Measurements from ENCODE around the gene TLR2. TPM values are rescaled to one million over a fixed set of nuclear protein-coding genes. Genes with fewer than 3 reads are reported as not detected.

TLR2 gene
- total RNA-seq, 4 donors from 2014 or later: 8.4 to 13.1 (median 10.1) TPM

DNA sequence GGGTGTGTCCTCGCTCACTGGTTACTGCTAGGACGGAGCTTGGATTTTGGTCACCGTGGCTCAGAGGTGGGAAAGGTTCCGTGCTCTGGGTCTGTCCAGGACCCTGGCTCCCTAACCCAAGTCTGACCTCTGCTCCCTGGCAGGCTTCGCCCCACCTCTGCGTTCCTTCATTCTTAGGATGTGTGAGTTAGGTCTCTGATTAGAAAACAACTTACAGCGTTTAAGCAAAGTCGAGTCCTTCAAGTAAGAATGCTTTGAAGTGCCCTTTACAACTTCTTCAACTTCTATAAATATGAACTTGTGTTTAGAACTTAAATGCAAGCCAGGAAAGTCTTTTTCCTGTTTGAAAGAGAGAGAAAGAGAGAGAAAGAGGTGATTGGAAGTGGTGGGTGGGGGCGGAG, 891 bp downstream of the TLR2 start:
- no peak overlapping the region for H3K27ac ChIP-seq

GRCh38 chr4:153704522-153704921, 20.4 kb downstream of the TLR2 start:
- 83% methylated on average over 7 of the region's 7 CpGs for WGBS
- no peaks in the 10 kb centered on the region for H3K4me1 ChIP-seq
- peaks cover 2% of the 10 kb centered on the region for H3K36me3 ChIP-seq
- TF ChIP-seq EP300 (IDR thresholded peaks at IDR 0.05) (no peak), POLR2AphosphoS5 (IDR thresholded peaks at IDR 0.05) (no peak), POLR2A (IDR thresholded peaks at IDR 0.05) (no peak)
- TF ChIP-seq, protein P1, sequence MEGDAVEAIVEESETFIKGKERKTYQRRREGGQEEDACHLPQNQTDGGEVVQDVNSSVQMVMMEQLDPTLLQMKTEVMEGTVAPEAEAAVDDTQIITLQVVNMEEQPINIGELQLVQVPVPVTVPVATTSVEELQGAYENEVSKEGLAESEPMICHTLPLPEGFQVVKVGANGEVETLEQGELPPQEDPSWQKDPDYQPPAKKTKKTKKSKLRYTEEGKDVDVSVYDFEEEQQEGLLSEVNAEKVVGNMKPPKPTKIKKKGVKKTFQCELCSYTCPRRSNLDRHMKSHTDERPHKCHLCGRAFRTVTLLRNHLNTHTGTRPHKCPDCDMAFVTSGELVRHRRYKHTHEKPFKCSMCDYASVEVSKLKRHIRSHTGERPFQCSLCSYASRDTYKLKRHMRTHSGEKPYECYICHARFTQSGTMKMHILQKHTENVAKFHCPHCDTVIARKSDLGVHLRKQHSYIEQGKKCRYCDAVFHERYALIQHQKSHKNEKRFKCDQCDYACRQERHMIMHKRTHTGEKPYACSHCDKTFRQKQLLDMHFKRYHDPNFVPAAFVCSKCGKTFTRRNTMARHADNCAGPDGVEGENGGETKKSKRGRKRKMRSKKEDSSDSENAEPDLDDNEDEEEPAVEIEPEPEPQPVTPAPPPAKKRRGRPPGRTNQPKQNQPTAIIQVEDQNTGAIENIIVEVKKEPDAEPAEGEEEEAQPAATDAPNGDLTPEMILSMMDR (IDR thresholded peaks at IDR 0.05): no peak
- H3K27ac ChIP-seq: no peak overlapping the region
- no peaks in the 10 kb centered on the region for H3K9me3 ChIP-seq
- no peak overlapping the region for H3K4me3 ChIP-seq
- no peaks in the 10 kb centered on the region for H3K27me3 ChIP-seq
- no peak for DNase-seq (ENCODE audit: low spot score in 2 of 2)

More for the DNA sequence above, 891 bp downstream of the TLR2 start:
- Histone ChIP-seq H3K4me1 (peaks cover 17% of the 10 kb centered on the region), H3K9me3 (peaks cover 6% of the 10 kb centered on the region), H3K4me3 (peak overlapping the region; percentile 66), H3K36me3 (peaks cover 11% of the 10 kb centered on the region), H3K27me3 (no peaks in the 10 kb centered on the region)
- 10% methylated on average over 9 of the region's 9 CpGs for WGBS
- no peak for DNase-seq (ENCODE audit: low spot score in 2 of 2)
- TF ChIP-seq POLR2AphosphoS5 (IDR thresholded peaks at IDR 0.05) (no peak), EP300 (IDR thresholded peaks at IDR 0.05) (no peak), POLR2A (IDR thresholded peaks at IDR 0.05) (no peak)
- TF ChIP-seq, protein P1 (IDR thresholded peaks at IDR 0.05): no peak

DNA sequence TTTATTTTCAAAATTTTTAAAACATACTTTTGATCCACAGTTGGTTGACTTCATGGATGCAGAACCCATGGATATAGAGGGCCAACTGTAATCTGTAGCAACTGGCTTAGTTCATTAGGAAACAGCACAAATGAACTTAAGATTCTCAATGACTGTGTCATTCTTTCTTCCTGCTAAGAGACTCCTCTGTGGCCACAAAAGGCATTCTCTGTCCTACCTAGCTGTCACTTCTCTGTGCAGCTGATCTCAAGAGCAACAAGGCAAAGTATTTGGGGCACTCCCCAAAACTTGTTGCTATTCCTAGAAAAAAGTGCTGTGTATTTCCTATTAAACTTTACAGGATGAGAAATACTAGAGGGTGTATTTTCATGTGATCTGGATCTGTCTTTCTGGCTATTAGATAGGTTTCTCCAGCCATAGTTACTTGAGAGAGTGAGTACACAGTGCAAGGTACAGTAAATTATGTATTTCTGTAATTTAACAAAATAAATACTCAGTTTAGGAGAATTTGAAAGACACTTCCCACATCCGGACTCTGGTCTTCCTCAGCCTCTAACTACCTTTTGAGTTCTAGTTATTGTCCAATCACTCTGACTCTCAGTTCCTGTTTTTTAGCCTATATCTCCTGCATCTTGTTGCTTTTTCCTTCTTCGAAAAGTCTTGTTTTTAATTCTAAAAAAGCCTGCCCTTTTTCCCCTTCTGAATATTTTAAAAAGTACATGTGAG, 21.8 kb downstream of the TLR2 start:
- Histone ChIP-seq H3K27me3 (no peaks in the 10 kb centered on the region), H3K4me1 (no peaks in the 10 kb centered on the region), H3K36me3 (peaks cover 2% of the 10 kb centered on the region), H3K27ac (no peak overlapping the region), H3K4me3 (no peak overlapping the region), H3K9me3 (no peaks in the 10 kb centered on the region)
- 81% methylated on average over 2 of the region's 2 CpGs for WGBS
- TF ChIP-seq POLR2A (IDR thresholded peaks at IDR 0.05) (no peak), EP300 (IDR thresholded peaks at IDR 0.05) (no peak), POLR2AphosphoS5 (IDR thresholded peaks at IDR 0.05) (no peak)
- TF ChIP-seq, protein P1 (IDR thresholded peaks at IDR 0.05): no peak
- no peak for DNase-seq (ENCODE audit: low spot score in 2 of 2)

DNA sequence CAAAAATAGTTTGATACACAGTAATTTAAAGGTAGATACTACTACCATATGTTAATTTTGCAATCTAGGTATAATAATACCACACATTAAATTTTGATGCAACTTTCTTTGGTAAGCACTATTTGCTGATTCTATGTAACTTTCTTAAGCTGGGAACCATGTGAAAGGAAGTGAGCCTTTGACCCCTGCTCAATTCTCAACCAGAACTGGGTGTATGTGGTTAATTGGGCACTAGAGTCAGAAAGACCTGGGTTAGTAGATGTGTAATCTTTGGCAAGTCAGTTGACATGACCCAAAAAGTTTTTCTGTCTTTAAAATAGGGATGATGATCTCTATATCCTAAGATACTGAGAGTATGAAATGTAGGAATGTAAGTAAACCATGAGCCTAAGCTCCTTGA, 22.4 kb downstream of the TLR2 start:
- Histone ChIP-seq H3K9me3 (no peaks in the 10 kb centered on the region), H3K27me3 (no peaks in the 10 kb centered on the region), H3K27ac (no peak overlapping the region), H3K4me1 (no peaks in the 10 kb centered on the region), H3K36me3 (peaks cover 2% of the 10 kb centered on the region), H3K4me3 (no peak overlapping the region)
- TF ChIP-seq, protein P1 (IDR thresholded peaks at IDR 0.05): no peak
- TF ChIP-seq EP300 (IDR thresholded peaks at IDR 0.05) (no peak), POLR2A (IDR thresholded peaks at IDR 0.05) (no peak), POLR2AphosphoS5 (IDR thresholded peaks at IDR 0.05) (no peak)
- DNase-seq (ENCODE audit: low spot score in 2 of 2): no peak

DNA sequence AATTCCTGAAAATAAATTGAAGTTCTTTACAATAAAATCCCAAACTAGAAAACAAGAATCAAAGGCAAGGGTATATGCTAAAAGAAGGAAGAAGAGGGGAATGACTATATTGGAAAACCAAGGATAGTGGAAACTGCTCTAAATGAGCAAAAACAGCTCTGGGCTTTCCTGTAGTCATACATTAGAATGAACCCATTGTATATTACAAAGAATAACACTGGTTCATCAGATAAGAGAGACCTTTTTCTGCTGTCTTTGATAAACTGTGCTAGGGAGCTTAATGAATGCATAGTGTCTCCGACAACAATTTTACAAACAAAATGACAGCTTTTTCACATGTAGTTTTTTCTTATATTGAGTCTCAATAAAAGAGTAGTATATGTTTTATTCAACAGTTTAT, 26.6 kb downstream of the TLR2 start:
- H3K27ac ChIP-seq: no peak overlapping the region
- DNase-seq (ENCODE audit: low spot score in 2 of 2): no peak
- H3K4me3 ChIP-seq: no peak overlapping the region
- TF ChIP-seq, protein P1 (IDR thresholded peaks at IDR 0.05): no peak
- TF ChIP-seq EP300 (IDR thresholded peaks at IDR 0.05) (no peak), POLR2A (IDR thresholded peaks at IDR 0.05) (no peak), POLR2AphosphoS5 (IDR thresholded peaks at IDR 0.05) (no peak)
- no peaks in the 10 kb centered on the region for H3K27me3 ChIP-seq
- no peaks in the 10 kb centered on the region for H3K9me3 ChIP-seq
- WGBS: 96% methylated on average over 1 of the region's 1 CpG
- H3K4me1 ChIP-seq: no peaks in the 10 kb centered on the region
- H3K36me3 ChIP-seq: no peaks in the 10 kb centered on the region

Data from suprapubic skin (tissue), 4 donors.